OCI-LY1 (cell line): ENCODE results near the gene P2RY2.

Experiments
- EZH2 ChIP-seq: fragments of 200-600 bp; sonication (generic), shearing (Covaris generic); IDR thresholded peaks from 2 replicates; pipeline ENCODE4 v1.8.0; 2017; ENCODE audit warnings: borderline replicate concordance, mixed run types, mild to moderate bottlenecking, antibody characterized with exemption, low read length, moderate library complexity, mixed read lengths
- TF ChIP-seq, protein P1 (sequence below): fragments of 200-600 bp; sonication (generic), shearing (Covaris generic); IDR thresholded peaks from 2 replicates; pipeline ENCODE4 v1.5.1; 2017; ENCODE audit warnings: mild to moderate bottlenecking, antibody characterized with exemption, low read length, moderate library complexity, mixed read lengths

DNA sequence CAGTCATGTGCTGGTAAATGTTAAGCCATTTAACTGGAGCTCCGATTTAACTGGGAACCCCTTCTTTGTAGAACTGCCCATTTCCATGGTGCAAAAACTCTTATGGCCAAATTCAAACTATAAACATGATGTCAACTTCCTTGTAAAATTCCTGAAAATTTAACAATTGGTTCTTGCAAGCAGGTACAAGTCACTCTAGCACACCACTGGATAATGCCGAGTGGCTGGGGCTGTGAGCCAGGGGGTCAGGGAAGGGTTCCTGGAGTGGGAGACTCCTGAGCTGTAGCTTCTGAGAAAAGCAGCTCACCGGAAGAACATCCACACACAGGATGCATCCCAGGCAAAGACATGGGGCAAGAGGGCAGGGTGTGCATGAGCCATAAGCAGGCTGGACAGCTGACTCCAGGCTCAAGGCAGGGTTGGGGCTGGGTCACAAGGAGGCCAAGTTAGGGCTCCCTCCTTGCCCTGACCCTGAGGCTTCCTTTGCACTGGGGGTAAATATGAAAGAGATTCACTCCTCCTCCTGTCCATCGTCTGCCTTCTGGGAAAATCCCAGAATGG is 18.2 kb downstream of the P2RY2 start:
- TF ChIP-seq, protein P1, sequence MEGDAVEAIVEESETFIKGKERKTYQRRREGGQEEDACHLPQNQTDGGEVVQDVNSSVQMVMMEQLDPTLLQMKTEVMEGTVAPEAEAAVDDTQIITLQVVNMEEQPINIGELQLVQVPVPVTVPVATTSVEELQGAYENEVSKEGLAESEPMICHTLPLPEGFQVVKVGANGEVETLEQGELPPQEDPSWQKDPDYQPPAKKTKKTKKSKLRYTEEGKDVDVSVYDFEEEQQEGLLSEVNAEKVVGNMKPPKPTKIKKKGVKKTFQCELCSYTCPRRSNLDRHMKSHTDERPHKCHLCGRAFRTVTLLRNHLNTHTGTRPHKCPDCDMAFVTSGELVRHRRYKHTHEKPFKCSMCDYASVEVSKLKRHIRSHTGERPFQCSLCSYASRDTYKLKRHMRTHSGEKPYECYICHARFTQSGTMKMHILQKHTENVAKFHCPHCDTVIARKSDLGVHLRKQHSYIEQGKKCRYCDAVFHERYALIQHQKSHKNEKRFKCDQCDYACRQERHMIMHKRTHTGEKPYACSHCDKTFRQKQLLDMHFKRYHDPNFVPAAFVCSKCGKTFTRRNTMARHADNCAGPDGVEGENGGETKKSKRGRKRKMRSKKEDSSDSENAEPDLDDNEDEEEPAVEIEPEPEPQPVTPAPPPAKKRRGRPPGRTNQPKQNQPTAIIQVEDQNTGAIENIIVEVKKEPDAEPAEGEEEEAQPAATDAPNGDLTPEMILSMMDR = no peak
- TF ChIP-seq EZH2 = no peak
